Measurements from ENCODE around the gene FKRP.
"Not testable (repeated sequence)": the region's sequence is repeated elsewhere in the genome, so short reads cannot be mapped to it uniquely, and the experiment has no call there.

Gene FKRP

GRCh38 chr19:46745521-46746280 is at the start of gene FKRP:
Gene FKRP, plus strand, starts transcription at chr19:46746057. Its CDS starts 9,394 bp downstream, at chr19:46755451.
- DNase-seq: peak in 1 of 2 experiments; percentile 21

- DNase-seq: no peak
These were observed 49.0 kb upstream of the FKRP start for GRCh38 chr19:46696866-46697203.

GRCh38 chr19:46697204-46697960 is 48.5 kb upstream of the FKRP start:
- no peak for DNase-seq

GRCh38 chr19:46698395-46699321 is 47.2 kb upstream of the FKRP start:
- no peak for DNase-seq

- DNase-seq: no peak
These were observed 45.2 kb upstream of the FKRP start for GRCh38 chr19:46700704-46701103.

- DNase-seq: peak; percentile 35 to 56
These were observed 41.3 kb upstream of the FKRP start for GRCh38 chr19:46704379-46705076.

- DNase-seq: no peak
These were observed 35.2 kb upstream of the FKRP start for GRCh38 chr19:46710687-46711086.

- DNase-seq: not testable (repeated sequence)
These were observed 33.0 kb upstream of the FKRP start for GRCh38 chr19:46712768-46713338.

- DNase-seq: no peak
These were observed 31.9 kb upstream of the FKRP start for GRCh38 chr19:46713781-46714443.

GRCh38 chr19:46714444-46715106 is 31.3 kb upstream of the FKRP start:
- DNase-seq: no peak

- no peak for DNase-seq
These were observed 30.3 kb upstream of the FKRP start for GRCh38 chr19:46715620-46715974.

- no peak for DNase-seq
These were observed 29.7 kb upstream of the FKRP start for GRCh38 chr19:46715975-46716671.

- no peak for DNase-seq
These were observed 29.2 kb upstream of the FKRP start for GRCh38 chr19:46716672-46717033.

GRCh38 chr19:46717034-46717715 is 28.7 kb upstream of the FKRP start, which contains the start of gene PRKD2:
Gene PRKD2, minus strand, starts transcription at chr19:46717114. Its CDS starts 744 bp downstream, at chr19:46716370.
- DNase-seq: peak; percentile 29 to 75

- no peak for DNase-seq
These were observed 28.1 kb upstream of the FKRP start for GRCh38 chr19:46717716-46718143.

GRCh38 chr19:46718157-46718933 is 27.5 kb upstream of the FKRP start:
- DNase-seq: no peak

- no peak for DNase-seq
These were observed 26.8 kb upstream of the FKRP start for GRCh38 chr19:46718934-46719622.

All from NCI-H1930 (cell line).